SIG-M5 (cell line): ENCODE measurements around the gene ZNF554.
"Not testable (repeated sequence)": the region's sequence is repeated elsewhere in the genome, so short reads cannot be mapped to it uniquely, and the experiment has no call there.

Experiments
- DNase-seq: peaks from one replicate; lab custom pipeline; 2025; lab: John Stamatoyannopoulos, UW

Gene ZNF554

GRCh38 chr19:2867025-2867991 lies 47.6 kb downstream of the ZNF554 start, which contains the start of gene ZNF556:
ZNF556 (plus strand) TSS chr19:2867335; CDS start chr19:2867422, 87 bp downstream.
- DNase-seq: no peak

DNA sequence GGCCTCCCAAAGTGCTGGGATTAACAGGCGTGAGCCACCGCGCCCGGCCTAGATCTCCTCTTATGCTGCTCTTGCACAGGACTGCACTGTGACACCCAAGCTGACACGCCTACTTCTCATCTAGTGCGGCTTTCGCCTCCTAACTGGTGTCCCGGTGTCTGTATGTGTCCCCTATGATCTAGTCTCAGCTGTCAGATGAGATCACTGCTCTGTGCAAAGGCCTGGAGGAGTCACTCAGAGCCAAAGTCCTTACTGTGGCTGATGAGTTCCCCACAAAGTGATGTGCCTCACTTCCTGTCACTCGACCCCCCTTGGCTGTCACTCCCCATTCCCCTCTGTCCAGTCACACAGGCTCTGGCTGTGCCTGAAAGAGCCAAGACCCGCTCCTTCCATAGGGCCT lies 50.0 kb downstream of the ZNF554 start:
- no peak for DNase-seq

DNA sequence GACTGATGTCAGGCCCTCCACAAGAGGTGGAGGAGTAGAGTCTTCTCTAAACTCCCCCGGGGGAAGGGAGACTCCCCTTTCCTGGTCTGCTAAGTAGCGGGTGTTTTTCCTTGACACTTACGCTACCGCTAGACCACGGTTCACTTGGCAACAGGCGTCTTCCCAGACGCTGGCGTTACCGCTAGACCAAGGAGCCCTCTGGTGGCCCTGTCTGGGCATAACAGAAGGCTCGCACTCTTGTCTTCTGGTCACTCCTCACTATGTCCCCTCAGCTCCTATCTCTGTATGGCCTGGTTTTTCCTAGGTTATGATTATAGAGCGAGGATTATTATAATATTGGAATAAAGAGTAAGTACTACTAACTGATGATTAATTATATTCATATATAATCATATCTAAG lies 52.5 kb downstream of the ZNF554 start:
- DNase-seq: not testable (repeated sequence)

DNA sequence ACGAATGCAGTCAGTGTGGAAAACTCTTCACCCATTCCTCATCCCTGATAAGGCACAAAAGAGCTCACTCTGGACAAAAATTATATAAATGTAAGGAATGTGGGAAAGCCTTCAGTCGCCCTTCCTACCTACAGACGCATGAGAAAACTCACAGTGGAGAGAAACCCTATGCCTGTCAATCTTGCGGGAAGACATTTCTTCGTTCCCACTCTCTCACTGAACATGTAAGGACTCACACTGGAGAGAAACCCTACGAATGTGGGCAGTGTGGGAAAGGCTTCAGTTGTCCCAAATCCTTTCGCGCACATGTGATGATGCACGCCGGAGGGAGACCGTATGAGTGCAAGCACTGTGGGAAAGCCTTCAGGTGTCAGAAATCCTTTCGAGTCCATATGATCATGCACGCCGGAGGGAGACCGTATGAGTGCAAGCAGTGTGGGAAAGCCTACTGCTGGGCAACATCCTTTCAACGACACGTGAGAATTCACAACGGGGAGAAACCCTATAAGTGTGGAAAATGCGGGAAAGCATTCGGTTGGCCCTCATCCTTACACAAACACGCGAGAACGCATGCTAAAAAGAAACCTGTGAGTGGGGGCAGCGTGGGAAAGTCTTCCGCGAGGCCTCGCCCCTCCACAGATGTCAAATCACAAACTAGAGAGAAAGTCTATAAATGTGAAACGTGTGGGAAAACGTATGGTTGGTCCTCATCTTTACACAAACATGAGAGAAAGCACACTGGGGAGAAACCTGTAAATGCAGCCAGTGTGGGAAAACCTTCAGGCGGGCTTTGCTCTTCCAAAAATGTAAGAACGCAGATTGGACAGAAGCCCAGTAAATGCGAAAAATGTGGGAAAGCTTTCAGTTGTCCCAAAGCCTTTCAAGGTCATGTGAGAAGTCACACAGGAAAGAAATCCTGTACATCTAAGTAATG lies 58.0 kb downstream of the ZNF554 start:
- DNase-seq: no peak

DNA sequence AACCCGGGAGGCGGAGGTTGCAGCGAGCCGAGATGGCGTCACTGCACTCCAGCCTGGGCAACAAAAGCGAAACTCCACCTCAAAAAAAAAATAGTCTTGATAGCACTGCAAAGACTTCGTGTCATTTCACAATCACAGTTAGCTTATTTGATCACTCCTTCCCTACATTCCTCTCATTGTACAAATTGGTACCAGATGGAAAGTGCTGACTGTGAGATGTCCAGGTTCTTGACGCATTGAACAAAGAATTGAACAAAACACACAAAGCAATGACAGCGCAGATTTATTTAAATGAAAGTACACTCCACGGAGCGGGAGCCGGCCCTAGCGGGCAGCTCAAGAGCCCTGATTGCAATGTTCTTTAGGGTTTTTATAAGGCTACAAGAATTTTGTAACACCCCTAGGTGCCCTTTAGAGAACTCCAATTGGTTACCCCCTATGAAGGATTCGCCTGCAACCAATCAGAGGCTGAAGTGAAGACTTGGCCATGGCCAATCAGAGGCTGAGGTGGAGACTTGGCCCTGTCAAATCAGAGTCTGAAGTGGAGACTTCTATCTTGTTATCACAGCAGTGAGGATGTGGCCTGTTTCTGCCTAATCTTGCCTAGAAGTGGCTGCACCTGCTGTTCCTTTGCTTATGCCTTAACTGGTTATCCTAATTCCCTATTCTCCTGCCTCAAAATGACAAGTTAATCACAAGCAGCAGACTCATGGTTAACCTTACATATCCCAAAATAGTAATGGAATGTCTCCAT lies 64.2 kb downstream of the ZNF554 start:
- no peak for DNase-seq

DNA sequence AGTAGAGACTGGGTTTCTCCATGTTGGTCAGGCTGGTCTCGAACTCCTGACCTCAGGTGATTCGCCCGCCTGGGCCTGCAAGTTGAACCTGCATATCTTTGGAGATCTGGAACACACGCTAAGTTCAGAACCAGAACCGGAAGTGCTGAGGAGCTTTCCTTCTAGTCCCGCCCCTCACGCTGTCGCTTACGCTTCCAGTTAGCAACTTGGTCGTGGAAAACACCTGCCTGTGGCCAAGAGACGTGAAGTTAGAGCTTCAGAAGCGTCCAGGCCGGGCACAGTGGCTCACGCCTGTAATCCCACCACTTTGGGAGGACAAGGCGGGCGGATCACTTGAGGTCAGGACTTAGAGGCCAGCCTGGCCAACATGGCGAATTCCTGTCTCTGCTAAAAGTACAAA lies 66.1 kb downstream of the ZNF554 start:
- no peak for DNase-seq
